IPS-18a (cell line): ENCODE results near the gene SMAD5.

Source experiments
- H3K27ac ChIP-seq: one replicate; pipeline ENCODE4 v1.5.1; 2013; ENCODE audit warnings: low read length
- H3K27me3 ChIP-seq: one replicate; pipeline ENCODE4 v1.6.1; 2013; ENCODE audit warnings: mild to moderate bottlenecking, low read length; ENCODE audit not compliant: control insufficient read depth, insufficient read depth
- H3K36me3 ChIP-seq: one replicate; pipeline ENCODE4 v1.6.1; 2013; ENCODE audit warnings: low read depth, low read length; ENCODE audit not compliant: control insufficient read depth
- H3K4me1 ChIP-seq: one replicate; pipeline ENCODE4 v1.6.1; 2013; ENCODE audit warnings: low read depth, low read length; ENCODE audit not compliant: control insufficient read depth
- H3K4me3 ChIP-seq: one replicate; pipeline ENCODE4 v1.5.1; 2013; ENCODE audit warnings: low read length
- H3K9ac ChIP-seq: one replicate; pipeline ENCODE4 v1.6.1; 2013; ENCODE audit warnings: mild to moderate bottlenecking, low read length, moderate library complexity
- H3K9me3 ChIP-seq: one replicate; pipeline ENCODE4 v1.6.1; 2013; ENCODE audit warnings: low read depth, low read length; ENCODE audit not compliant: control insufficient read depth

The SMAD5 gene

DNA sequence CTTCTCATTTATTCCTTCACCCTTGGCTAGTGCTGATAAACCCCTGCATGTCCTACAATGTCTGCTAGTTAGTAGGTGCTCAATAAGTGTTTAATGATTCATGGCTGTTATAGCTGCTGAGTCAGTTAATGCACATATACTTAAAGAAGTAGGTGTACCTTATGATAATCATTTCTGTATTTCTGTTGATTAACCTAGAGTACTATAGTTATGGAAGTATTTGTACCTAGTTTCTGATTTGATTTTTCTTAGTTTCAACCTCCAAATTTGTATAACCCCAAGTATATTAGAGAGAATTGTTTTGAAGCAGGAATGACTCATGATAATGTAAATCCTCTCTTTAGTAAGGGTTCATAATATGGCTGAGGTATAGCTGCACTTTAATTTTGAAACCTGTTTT is 8.9 kb downstream of the SMAD5 start:
- Histone ChIP-seq H3K4me1 (peaks cover 5% of the 10 kb centered on the region), H3K4me3 (no peak overlapping the region), H3K9me3 (no peaks in the 10 kb centered on the region)

GRCh38 chr5:136143312-136143711 is 10.7 kb downstream of the SMAD5 start:
- H3K27ac ChIP-seq: no peak overlapping the region
- no peaks in the 10 kb centered on the region for H3K9me3 ChIP-seq
- H3K27me3 ChIP-seq: no peaks in the 10 kb centered on the region
- H3K36me3 ChIP-seq: no peaks in the 10 kb centered on the region
- no peak overlapping the region for H3K4me3 ChIP-seq
- H3K4me1 ChIP-seq: peaks cover 5% of the 10 kb centered on the region
- no peak overlapping the region for H3K9ac ChIP-seq

More for the DNA sequence above, 8.9 kb downstream of the SMAD5 start:
- Histone ChIP-seq H3K27ac (no peak overlapping the region), H3K27me3 (no peaks in the 10 kb centered on the region), H3K36me3 (no peaks in the 10 kb centered on the region), H3K9ac (no peak overlapping the region)

DNA sequence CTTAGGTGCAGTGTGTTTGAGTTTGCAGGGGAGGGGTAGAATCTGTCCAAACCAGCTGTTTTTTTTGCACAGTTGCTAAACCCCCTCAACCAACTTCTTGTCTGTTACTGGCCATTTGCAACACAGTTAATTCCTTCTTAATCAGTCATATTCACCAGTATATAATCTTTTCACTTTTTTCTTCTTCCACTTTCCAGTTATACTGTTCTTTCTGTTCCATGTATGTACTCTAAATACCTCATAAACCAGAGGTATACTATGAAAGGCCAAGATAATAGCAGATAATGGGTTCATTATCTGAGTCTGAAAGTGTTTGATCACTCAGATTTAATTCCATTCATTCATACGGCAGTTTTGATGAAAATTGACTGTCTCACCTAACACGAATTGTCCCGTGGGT is 11.1 kb downstream of the SMAD5 start:
- no peaks in the 10 kb centered on the region for H3K27me3 ChIP-seq
- no peak overlapping the region for H3K27ac ChIP-seq
- H3K36me3 ChIP-seq: no peaks in the 10 kb centered on the region
- H3K4me1 ChIP-seq: peaks cover 5% of the 10 kb centered on the region
- no peak overlapping the region for H3K9ac ChIP-seq
- H3K9me3 ChIP-seq: no peaks in the 10 kb centered on the region
- H3K4me3 ChIP-seq: no peak overlapping the region

DNA sequence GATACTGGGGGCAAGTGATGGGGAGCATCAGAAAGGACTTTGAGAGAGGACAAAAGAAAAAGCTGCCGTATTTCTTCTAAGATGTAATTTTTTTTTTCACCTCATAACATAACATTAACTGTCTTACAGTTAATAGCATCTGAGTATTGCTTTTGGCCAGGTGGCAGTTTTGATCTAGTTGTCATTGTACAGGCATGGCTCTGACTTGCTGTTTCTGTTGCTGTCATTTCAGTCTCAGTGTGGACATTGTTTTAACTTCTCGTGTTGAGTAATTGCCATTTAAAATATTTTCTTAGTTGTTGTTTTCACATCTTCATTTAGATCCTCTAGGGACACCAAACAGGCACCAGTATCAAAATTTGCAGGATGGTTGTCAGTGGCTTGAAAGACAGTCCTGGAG is 12.4 kb downstream of the SMAD5 start:
- H3K4me3 ChIP-seq: no peak overlapping the region
- no peaks in the 10 kb centered on the region for H3K9me3 ChIP-seq
- H3K27me3 ChIP-seq: no peaks in the 10 kb centered on the region
- H3K9ac ChIP-seq: no peak overlapping the region
- H3K36me3 ChIP-seq: no peaks in the 10 kb centered on the region
- H3K27ac ChIP-seq: no peak overlapping the region
- peaks cover 6% of the 10 kb centered on the region for H3K4me1 ChIP-seq

- H3K9ac ChIP-seq: no peak overlapping the region
- H3K36me3 ChIP-seq: no peaks in the 10 kb centered on the region
- no peaks in the 10 kb centered on the region for H3K9me3 ChIP-seq
- H3K4me1 ChIP-seq: peaks cover 6% of the 10 kb centered on the region
- no peak overlapping the region for H3K27ac ChIP-seq
- no peaks in the 10 kb centered on the region for H3K27me3 ChIP-seq
- H3K4me3 ChIP-seq: no peak overlapping the region
These were observed 13.6 kb downstream of the SMAD5 start for GRCh38 chr5:136146201-136146600.

DNA sequence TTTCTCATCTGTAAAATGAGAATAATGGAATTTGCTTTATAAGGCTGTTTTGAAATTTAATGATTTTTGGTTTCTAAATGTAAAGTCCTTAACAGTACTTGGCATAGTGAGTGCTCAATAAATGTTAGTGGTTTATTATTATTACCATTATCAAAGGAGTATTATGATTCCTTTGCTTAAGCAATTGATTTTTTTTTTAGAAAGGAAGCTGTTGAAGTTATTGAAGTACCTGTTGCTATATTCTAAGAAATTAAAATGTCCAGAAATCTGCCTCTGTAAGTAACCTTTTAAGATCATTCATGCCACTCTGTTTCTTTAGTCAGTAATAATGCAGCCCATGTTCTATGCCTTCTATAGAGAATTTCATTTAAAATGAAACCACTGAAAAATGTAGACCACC is 15.0 kb downstream of the SMAD5 start:
- Histone ChIP-seq H3K27ac (no peak overlapping the region), H3K4me1 (peaks cover 6% of the 10 kb centered on the region), H3K27me3 (no peaks in the 10 kb centered on the region), H3K36me3 (peaks cover 6% of the 10 kb centered on the region), H3K9ac (no peak overlapping the region), H3K4me3 (no peak overlapping the region), H3K9me3 (no peaks in the 10 kb centered on the region)

DNA sequence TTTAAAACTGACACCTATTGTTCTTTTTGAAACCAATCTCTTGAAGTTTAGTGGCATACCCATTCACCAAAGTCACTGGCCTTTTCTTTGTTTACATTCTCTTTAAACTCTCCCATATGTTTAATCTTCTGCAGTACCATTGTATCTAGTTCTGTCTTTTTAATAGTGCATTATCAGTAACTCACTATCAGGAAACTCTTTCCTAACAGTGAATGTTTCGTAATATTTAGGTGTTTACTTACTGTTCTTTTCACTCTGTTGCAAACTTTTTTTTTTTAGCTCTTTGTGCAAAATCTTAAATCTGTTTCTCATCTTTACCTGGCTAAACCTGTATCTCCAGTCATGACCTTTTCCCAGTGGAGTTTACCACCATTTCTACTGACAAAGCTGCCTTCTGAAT is 17.2 kb downstream of the SMAD5 start:
- Histone ChIP-seq H3K4me3 (no peak overlapping the region), H3K4me1 (peaks cover 6% of the 10 kb centered on the region), H3K9me3 (no peaks in the 10 kb centered on the region), H3K27me3 (no peaks in the 10 kb centered on the region), H3K27ac (no peak overlapping the region), H3K36me3 (peaks cover 21% of the 10 kb centered on the region), H3K9ac (no peak overlapping the region)

DNA sequence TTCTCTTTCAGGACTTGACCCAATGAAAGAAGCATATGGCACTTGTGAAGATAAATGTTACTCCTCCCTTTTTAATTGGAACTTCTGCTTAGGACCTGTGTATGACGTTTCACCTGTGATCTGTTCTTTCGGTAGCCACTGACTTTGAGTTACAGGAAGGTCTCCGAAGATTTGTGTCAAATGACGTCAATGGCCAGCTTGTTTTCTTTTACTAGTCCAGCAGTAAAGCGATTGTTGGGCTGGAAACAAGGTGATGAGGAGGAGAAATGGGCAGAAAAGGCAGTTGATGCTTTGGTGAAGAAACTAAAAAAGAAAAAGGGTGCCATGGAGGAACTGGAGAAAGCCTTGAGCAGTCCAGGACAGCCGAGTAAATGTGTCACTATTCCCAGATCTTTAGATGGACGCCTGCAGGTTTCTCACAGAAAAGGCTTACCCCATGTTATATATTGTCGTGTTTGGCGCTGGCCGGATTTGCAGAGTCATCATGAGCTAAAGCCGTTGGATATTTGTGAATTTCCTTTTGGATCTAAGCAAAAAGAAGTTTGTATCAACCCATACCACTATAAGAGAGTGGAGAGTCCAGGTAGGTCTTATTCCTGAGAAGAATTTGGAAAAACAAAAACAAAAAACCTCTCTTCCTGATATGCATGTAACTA is 21.1 kb downstream of the SMAD5 start:
- H3K9ac ChIP-seq: no peak overlapping the region
- peaks cover 6% of the 10 kb centered on the region for H3K4me1 ChIP-seq
- no peaks in the 10 kb centered on the region for H3K27me3 ChIP-seq
- no peak overlapping the region for H3K4me3 ChIP-seq
- H3K36me3 ChIP-seq: peaks cover 36% of the 10 kb centered on the region
- H3K9me3 ChIP-seq: no peaks in the 10 kb centered on the region
- no peak overlapping the region for H3K27ac ChIP-seq

DNA sequence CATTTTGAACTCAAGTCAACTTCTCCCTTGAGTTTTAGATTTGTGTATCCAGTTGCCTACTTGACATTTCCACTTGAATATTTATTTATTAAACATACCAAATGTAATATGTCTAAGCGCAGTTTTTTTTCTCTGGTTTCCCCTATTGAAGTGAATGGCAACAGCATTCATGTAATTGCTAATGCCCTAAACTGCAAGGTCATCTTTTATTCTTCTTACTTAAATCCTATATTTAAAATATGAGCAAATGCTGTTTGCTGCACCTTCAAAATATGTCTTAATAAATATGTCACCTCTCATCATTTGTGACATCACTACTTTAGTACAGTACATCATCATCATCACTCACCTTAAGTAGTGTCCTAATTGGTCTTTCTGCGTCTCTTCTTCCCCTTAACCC is 22.4 kb downstream of the SMAD5 start:
- Histone ChIP-seq H3K27me3 (no peaks in the 10 kb centered on the region), H3K36me3 (peaks cover 36% of the 10 kb centered on the region)

DNA sequence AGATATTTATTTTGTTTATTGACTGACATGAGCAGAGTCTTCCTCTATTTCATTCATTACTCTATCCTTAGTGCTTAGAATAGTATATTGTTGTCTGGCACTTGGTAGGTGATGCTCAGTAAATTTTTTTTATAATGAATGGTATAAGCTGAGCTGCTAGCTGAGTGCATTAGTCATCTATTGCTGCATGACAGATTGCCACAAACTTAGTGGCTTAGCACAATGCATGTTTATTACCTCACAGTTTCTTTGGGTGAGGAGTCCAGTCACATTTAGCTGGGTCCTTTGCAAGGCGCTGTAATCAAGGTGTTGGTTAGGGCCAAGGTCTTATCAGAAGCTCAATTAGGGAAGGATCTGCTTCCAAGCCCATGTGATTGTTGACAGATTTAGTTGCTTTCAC is 23.1 kb downstream of the SMAD5 start:
- H3K27ac ChIP-seq: no peak overlapping the region
- H3K27me3 ChIP-seq: no peaks in the 10 kb centered on the region
- H3K9ac ChIP-seq: no peak overlapping the region
- no peaks in the 10 kb centered on the region for H3K4me1 ChIP-seq
- H3K4me3 ChIP-seq: no peak overlapping the region
- H3K36me3 ChIP-seq: peaks cover 43% of the 10 kb centered on the region
- no peaks in the 10 kb centered on the region for H3K9me3 ChIP-seq

More for the DNA sequence above, 22.4 kb downstream of the SMAD5 start:
- no peaks in the 10 kb centered on the region for H3K4me1 ChIP-seq
- no peak overlapping the region for H3K27ac ChIP-seq
- H3K4me3 ChIP-seq: no peak overlapping the region
- no peaks in the 10 kb centered on the region for H3K9me3 ChIP-seq
- no peak overlapping the region for H3K9ac ChIP-seq

DNA sequence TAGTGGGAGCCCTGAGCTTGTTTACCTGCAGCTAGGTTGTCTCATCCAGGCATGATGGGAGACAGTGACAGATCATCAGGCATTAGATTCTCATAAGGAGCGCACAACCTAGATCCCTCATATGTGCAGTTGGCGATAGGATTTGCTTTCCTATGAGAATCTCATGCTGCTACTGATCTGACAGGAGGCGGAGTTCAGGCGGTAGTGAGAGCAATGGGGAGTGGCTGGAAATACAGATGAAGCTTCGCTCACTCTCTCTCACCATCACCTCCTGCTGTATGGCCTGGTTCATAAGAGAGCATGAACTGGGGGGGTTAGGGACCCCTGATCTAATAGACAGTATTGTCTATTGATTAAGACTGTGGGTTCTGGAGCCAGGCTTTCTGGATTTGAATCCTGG is 24.9 kb downstream of the SMAD5 start:
- Histone ChIP-seq H3K9ac (no peak overlapping the region), H3K36me3 (peaks cover 51% of the 10 kb centered on the region), H3K9me3 (no peaks in the 10 kb centered on the region), H3K4me1 (no peaks in the 10 kb centered on the region), H3K27ac (no peak overlapping the region), H3K4me3 (no peak overlapping the region), H3K27me3 (no peaks in the 10 kb centered on the region)

DNA sequence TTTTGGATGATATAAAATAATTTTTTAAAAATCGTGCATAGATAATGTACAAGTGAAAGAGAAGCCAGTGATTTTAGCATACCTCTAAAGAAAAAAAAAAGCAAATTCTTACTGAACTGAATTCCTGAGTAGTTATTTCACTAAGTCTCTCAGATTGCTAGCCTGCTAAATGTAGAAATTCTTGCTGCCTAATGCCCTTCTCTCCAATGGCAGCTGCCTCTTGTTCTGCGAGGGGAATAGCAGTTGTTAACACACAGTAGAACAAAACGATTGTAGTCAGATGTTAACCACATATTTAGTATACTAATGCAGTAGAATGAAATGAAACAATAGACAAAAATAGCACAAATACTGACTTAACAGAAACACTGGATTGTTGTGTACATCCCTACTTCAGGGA is 26.8 kb downstream of the SMAD5 start:
- peaks cover 57% of the 10 kb centered on the region for H3K36me3 ChIP-seq
- no peaks in the 10 kb centered on the region for H3K4me1 ChIP-seq
- no peaks in the 10 kb centered on the region for H3K27me3 ChIP-seq
- no peak overlapping the region for H3K9ac ChIP-seq
- no peaks in the 10 kb centered on the region for H3K9me3 ChIP-seq
- H3K27ac ChIP-seq: no peak overlapping the region
- no peak overlapping the region for H3K4me3 ChIP-seq
